GM19324 (cell line): ENCODE results near the gene SYT12.
"Not testable (repeated sequence)": the region's sequence is repeated elsewhere in the genome, so short reads cannot be mapped to it uniquely, and the experiment has no call there.

ENCODE experiments used
- ATAC-seq: cut with Tn5 transposase; IDR thresholded peaks from one replicate; pipeline ENCODE4 v1.9.1; 2021; ENCODE audit warnings: mild to moderate bottlenecking, moderate library complexity; ENCODE audit not compliant: unreplicated experiment, low FRiP score

Gene SYT12

DNA sequence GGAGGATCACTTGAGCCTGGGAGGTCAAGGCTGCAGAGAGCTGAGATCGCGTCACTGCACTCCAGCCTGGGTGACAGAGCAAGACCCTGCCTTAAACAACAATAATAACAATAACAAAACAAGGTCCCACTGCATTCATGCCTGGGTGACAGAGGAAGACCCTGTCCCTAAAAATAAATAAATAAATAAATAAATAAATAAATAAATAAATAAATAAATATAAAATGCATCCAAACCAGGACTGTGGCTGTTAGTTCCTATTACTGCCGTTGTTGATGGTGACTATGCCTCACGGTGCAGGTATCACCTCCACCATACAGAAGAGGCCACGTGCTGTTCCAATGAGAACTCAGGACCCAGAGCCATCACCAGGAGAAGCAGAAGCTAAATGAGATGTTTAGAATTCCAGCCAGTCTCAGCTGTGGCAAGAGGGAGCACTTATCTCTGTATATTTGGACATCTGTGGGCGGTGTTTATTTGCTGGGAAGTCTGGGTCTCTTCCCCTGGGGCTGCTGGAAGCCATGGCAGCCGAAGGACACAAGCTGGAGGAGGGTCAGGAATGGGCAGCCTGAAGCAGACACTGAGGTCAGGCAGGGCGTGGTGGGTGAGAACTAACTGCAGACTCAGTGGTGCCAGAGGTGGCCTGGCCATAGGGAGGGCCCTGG lies 26.2 kb upstream of the SYT12 start:
- ATAC-seq, result no peak

DNA sequence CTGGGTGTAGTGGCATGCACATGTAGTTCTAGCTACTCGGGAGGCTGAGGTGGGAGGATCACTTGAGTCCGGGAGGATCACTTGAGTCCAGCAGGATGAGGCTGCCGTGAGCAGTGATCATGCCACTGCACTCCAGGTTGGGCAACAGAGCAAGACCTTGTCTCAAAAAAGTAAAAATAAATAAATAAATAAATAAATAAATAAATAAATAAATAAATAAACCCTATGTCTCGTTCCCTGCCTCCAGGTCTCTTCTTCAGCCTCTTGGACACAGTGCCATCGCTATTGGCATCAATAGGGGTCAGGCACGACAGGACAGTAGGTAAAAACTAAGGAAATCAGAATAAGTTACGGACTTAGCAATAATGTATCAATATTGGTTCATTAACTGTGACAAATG lies 23.4 kb upstream of the SYT12 start:
- ATAC-seq, result no peak

DNA sequence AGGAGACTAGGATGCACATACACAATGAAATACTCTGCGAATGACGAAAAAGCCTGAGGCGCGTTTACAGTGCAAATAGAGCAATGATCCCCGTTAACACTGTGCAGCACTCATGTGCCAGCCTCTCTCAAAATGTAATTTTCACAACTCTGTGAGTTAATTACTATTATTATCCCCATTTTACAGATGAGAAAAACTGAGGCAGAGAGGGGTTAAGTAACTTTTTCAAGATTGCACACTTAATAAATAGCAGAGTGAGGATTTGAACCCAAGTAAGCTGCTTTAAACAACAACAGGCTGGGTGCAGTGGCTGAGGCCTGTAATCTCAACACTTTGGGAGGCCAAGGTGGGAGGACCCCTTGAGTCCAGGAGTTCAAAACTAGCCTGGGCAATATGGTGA lies 21.6 kb upstream of the SYT12 start:
- no peak for ATAC-seq

DNA sequence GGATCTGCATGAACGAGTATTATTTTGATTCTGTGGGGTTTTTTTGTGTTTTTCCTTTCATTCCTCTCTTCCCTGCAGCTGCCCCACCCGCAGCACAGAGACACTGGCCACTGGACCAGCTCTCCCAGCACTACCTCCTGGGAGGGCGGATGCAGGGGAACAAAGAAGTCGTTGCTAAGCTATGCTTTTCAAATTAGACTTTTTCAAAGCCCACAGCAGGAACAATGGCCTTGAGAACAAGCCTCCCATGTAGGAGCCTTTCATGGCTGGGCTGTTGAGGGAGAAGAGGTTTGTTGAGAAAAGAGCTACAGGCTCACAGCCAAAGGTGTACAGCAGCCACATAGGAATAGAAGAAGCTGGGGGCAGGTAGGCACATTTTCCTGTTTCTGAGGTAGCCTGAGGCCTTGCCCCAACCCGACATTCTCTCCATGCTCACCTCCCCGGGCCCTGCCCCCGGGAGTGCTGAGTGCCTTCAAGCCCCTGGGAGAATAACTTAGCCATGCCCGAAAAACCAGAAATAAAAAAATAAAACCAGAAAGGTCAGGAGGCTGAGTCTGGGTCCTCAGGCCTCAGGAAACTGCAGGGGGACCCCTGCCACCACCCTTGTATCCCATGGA lies 20.5 kb upstream of the SYT12 start:
- ATAC-seq, result no peak

DNA sequence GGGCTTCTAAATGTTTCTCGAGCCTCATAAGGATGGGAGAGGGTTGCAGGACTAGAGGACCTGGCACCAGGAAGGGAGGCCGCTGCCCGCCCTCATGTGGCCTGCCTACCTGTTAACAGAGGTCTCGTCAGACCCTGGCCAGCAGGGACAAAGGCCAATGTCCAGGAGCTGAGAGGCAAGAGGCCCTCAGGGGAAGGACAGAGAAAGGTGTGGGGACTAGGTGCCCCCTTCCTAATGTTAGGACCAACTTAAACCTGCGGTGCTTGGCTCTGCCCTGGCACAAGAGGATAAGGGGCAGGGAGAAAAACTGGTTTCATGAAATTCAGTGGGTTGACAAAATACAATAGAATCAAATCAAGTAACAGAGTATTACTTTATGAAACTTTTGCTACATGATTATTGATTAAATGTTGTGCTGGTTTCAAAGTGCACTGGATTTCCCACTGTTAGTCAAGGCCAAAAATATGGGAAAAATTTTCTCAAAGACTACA lies 20.0 kb upstream of the SYT12 start:
- ATAC-seq, result no peak

DNA sequence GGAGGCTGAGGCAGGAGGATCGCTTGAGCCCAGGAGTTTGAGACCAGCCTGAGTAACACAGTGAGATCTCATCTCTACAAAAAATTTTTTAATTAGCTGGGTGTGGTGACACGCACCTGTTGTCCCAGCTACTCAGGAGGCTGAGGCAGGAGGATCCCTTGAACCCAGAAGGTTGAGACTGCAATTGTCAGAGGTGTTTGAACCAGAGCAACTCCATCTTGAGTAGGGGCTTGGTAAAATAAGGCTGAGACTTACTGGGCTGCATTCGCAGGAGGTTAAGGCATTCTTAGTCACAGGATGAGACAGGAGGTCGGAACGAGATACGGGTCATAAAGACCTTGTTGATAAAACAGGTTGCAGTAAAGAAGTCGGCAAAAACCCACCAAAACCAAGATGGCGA lies 17.7 kb upstream of the SYT12 start:
- ATAC-seq, result not testable (repeated sequence)

DNA sequence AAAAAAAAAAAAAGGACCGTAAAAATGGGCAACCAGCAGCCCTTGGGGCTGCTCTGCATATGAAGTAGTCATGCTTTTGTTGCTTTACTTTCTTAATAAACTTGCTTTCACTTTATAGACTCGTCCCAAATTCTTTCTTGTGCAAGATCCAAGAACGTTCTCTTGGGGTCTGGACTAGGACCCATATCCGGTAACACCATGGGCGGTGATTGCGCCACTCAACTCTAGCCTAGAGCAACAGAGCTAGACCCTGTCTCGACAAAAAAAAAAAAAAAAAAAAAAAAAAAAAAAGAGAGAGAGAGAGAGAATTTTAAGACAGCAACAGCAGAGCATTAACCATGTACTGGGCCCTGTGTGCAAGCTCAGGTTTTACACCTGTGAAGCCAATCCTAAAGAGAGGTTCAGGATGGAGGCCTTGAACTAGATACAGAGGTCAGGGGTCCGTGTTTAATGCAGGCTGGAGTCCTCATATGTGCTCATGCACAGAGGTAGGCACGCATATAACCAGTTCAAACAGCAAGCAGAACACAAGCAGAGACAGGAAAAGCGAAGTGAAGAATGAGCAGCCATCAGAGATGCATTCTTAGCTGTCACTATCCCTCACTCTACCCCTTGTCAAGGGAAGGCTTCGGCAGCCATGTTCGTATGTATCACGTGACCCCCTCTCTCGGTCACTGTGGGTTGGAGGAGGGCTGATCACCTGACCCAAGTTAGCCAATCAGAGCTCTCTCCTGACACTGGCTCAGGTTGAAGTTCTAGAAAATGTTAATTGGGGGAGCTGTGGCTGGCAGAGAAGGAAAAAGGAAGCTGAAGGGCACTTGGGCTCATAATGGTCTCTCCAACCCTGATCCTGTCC lies 16.7 kb upstream of the SYT12 start:
- ATAC-seq, result no peak

DNA sequence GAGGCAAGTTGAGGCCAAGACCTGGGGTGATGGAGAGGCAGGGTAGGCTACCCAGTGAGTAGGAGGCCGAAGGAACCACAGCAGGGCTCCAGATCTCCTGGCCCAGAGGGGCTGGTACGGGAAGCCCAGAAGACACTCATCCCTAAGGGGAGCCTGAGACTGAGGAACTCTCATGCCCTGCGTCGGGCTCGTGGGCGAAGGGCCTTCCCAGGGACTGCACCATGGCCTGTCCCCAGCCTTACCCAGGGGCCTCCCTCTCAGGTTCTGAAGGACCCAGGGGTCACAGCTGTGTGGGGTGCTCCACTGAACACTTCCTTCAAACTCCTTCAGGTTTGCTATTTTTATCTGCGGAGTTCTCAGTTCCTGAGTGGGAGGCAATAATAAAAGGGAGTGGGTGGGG lies 15.8 kb upstream of the SYT12 start:
- ATAC-seq, result no peak

DNA sequence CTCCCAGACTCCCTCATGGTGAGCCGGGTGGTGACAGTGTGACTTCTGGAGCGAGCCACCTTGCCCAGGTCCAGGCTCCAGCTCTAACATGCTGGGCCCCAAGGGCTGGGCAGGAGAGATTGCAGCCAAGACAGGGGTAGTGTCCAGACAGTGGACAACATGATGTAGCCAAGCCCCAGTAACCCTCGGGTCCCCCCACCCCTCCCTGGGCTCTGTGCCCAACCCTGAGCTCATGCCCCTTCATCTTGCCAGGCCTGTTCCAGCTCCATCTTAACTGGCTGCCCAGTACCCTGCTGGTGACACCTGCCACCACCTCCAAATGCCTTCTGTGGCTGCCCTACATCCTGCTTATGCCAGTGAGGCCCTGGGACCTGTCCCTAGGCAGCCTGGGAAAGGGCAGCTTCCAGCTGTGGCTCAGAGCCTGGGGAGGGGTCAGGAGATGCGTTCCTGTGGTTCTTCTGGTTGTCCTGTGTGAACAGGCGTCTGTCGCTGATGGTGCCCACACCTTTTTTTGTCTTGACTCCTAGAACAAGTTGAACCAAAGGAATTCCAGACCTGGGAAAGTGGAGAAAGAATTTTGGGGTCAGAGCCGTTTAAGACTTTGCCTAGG lies 12.5 kb upstream of the SYT12 start:
- ATAC-seq, result no peak

DNA sequence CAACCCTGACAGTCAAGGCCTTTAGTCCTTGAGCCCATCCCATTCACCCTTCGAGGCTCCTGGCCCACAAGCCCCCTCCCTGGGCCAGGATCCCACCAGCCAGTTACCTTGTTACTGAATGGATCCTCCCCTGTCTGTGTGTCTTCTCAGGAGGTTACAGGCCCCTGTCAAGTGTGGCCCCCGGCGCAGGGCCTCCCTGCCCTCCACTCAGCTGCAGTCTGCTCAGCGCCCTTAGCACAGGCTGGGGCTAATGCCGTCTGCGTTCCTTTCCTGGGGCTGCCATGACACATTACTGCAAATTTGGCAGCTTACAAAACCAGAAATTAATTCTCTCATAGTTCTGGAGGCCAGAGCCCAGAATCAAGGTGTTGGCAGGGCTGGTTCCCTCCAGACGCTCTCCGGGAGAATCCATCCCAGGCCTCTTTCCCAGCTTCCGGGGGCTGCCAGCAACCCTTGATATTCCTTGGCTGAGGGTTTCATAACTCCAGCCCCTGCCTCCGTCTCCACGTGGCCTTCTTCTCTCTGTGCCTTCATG lies 9.4 kb upstream of the SYT12 start:
- ATAC-seq, result no peak

DNA sequence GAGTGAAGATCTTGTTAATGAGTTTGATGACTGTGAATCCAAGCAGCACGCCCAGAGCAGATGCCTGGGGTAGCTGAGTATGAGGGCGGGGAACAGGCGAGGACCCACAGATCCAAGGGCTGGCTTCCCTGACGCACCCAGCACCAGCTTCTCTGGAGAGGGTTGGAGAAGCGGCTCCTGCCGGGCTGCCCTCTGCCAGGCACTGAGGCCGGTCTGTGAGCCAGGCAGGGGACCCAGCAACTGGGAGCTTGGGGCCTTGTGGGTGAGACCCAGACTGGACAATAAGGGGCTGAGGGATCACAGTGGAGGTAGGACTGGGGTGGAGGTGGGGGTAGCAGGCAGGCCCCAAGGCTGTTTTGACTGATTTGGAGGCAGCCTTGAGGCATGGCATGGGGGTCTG lies 8.6 kb upstream of the SYT12 start:
- no peak for ATAC-seq

DNA sequence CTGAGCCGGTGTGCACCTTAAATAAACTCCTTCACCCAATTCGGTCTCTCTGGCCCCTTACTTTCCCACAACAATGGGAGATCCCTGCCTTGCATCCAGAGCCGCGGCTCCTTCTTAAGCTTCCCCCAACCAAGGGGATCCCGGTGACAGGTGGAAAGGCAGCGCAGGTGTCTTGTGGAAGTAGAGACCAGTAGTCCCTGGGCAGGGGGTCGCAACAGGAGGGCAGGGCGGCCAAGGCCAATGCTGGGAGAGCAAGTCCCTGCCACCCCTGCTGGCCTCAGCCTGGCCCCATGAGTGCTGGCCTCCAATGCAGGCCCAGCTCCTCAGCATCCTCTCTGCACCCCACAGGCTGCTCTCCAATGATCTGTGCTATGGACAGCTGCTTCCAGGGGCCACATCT lies 7.9 kb upstream of the SYT12 start:
- ATAC-seq, result no peak

DNA sequence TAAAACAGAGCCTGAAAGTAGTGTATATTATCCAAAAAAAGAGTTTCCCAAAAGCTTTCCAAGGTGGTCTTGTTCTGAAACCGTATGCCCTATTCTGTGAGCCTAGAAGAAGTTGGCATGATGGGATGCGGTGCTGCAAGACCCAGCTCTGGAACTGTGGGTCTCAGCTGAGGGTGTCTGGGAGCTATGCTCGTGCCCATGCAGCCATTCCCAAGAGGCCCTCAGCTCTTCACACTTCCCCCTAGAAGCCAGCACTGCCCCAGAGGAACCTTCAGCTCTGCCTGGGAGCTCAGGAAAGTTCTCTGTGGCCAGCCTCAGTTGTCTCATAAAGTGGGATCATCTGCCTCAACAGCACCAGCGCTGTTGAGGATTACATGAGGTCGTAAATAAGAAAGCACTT lies 6.4 kb upstream of the SYT12 start:
- no peak for ATAC-seq

DNA sequence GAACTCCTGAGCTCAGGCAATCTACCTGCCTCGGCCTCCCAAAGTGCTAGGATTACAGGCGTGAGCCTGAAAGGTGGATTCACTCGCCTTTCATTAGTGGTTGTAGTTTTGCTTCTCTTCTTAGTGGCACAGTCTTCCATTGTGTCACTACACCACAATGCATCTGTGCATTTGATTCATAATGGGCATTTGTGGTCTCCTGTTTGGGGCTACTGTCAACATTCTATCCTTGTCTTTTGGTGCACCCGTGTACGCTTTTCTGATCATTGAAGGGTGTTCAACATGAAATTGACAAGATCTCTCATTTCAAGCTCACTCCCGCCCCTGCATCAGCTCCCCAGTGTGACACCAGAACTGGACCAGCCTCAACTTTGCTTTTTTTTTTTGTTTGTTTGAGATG lies 2.0 kb upstream of the SYT12 start:
- no peak for ATAC-seq

DNA sequence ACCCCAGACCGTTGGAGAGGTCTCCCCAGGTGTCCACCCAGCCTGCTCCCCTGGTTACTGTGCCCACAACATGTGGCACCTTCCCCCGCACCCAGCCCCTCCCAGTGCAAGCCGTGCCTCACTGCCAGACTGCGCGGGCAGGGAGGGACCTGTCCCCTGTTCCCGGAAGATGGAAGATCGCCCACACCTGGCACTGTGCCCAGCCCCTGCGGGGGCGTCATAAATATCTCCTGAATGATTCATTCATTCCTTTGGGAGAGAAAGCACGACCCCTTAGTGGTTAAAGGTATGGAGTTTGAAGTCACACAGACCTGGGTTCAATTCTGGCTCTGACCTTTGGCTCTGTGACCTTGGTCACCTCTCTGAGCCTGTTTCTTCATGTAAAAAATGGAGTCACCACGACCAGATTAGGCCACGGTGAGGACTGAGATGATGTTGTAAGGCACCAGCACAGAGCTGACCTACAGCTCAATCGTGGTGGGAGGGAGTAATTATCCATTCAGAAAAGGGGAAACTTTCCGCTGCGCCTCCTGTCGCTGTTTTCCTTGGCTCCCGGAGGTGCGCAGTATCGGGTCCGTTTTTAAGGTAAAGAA lies 497 bp upstream of the SYT12 start:
- ATAC-seq, result no peak

DNA sequence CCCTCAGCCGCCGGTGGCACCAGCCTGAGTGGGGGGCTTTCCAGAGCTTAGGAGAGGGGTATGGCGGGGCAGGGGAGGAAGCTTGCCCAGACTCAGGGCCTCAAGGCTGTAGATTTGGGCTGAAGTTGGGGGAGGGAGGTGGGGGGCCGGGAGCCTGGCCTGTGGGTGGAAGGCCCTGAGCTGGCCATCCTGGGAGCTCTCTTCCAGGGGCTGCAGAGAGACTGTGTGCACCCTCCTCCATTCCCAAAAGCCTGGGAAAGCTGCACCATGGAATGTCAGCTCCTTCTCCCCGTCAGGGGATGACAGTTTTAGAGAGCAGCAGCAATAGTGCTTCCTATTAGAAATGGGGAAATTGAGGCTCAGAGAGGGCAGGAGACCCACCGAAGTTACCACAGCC lies 1.0 kb downstream of the SYT12 start:
- no peak for ATAC-seq

DNA sequence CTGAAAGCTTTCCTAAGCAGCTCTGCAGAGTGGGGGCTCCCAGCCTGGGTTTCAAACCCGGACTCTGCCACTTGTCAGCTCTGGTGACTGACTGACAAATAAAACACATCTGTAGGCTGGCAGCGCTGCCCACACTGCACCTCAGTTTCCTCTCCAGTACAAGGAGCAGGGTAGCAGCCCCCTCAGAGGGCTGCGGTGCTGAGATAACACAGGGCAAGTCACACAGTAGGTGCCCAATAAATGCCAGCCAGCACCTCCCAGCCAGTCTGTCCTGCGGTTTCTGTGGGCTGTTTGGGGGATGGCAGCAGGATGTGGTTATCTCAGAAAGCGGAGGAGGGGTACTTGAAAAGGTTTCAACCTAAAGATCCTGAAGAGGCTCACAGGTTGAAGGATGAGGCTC lies 1.5 kb downstream of the SYT12 start:
- no peak for ATAC-seq

DNA sequence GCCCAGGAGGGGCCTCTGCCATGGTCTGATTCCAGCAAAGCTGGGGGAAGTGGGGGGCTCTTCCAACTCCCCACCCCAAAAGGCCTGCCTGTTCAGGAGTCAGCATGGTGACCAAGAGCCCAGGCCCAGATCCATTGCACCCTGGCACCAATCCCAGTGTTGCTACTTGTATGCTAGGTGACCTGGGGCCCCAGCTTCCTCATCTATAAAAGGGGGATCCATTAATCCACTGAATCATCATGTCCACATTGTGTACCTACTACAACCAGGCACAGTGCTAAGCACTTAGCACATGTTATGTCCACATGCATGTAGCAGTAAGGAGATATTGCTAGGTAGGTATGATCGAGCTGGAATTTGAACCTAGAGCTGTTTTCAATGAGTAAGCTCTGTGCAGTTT lies 2.0 kb downstream of the SYT12 start:
- no peak for ATAC-seq

DNA sequence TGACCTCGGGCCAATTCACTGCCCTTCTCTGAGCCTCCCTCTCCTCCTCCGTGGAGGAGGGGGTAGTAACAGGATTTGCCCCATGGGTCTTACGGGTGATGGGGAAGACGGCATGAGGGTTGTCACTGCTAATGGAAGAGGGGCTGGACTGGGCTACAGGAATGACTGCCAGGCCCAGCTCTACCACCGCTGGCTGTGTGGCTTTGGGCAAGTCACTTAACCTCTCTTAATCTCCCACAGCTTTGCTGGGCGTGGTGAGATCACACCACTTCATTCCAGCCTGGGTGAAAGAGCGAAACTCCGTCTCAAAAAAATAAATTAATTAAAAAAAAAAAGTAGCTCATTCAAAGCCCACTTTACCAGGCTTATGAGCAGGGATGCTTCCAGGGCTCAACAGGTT lies 2.8 kb downstream of the SYT12 start:
- no peak for ATAC-seq

DNA sequence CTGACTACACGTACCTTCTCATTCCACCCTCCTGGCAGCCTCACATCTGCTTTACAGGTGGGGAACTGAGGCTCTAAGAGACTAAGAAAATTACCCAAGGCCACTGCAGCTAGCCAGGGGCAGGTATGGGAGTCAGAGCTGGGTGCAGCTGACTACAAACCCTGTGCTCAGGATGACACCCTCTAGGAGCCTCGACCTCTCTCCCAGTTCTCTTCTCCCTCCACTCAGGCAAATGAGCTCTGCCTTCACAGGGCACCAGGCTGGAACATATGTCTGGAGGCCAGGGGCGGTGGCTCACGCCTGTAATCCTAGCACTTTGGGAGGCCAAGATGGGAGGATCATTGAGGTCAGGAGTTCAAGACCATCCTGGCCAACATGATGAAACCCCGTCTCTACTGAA lies 4.0 kb downstream of the SYT12 start:
- ATAC-seq, result no peak
